ENCODE data around the gene FAT1.
"Not testable (repeated sequence)": the region's sequence is repeated elsewhere in the genome, so short reads cannot be mapped to it uniquely, and the experiment has no call there.

The FAT1 gene, protein sequence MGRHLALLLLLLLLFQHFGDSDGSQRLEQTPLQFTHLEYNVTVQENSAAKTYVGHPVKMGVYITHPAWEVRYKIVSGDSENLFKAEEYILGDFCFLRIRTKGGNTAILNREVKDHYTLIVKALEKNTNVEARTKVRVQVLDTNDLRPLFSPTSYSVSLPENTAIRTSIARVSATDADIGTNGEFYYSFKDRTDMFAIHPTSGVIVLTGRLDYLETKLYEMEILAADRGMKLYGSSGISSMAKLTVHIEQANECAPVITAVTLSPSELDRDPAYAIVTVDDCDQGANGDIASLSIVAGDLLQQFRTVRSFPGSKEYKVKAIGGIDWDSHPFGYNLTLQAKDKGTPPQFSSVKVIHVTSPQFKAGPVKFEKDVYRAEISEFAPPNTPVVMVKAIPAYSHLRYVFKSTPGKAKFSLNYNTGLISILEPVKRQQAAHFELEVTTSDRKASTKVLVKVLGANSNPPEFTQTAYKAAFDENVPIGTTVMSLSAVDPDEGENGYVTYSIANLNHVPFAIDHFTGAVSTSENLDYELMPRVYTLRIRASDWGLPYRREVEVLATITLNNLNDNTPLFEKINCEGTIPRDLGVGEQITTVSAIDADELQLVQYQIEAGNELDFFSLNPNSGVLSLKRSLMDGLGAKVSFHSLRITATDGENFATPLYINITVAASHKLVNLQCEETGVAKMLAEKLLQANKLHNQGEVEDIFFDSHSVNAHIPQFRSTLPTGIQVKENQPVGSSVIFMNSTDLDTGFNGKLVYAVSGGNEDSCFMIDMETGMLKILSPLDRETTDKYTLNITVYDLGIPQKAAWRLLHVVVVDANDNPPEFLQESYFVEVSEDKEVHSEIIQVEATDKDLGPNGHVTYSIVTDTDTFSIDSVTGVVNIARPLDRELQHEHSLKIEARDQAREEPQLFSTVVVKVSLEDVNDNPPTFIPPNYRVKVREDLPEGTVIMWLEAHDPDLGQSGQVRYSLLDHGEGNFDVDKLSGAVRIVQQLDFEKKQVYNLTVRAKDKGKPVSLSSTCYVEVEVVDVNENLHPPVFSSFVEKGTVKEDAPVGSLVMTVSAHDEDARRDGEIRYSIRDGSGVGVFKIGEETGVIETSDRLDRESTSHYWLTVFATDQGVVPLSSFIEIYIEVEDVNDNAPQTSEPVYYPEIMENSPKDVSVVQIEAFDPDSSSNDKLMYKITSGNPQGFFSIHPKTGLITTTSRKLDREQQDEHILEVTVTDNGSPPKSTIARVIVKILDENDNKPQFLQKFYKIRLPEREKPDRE (N-terminal part only)

DNA sequence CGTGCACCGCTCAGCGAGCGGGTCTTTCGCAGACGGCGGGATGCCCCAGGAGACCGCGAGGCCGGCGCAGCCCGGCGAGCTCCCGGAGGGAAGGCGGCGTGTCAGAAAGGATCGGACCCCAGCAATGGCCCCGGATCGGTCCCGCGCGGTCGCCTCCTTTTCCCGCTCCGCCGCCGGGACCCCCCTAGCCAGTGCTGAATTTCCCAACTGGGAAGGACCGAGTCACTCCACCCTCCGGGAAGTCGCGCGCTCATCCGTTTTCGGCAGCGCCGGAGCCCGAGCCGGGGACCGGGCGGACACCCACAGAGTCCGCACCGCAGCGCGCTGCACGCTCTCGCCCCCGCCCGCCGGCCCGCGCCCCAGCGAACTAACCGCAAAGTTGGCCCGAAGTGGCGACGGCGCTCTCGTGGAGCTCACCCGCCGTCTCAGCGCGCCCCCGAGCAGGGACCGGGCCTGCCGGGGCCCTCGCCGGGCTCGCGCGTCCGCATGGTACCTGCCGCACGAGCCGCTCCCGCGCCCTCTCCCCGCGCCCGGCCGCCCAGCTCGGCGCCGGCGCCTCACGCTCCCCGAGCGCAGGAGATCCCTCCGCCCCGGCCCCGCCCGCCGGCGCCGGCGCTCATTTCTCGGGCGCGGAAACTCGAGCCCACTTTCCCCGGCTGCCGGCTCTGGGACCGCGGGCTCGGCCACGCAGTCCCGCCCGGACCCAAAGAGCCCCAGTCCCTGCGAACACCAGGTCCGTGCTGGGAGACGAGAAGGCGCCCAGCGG lies at the start of gene FAT1:
Gene FAT1 (minus strand): TSS at position 565 of the 766 bp plus-strand sequence. CDS start 14,029 bp downstream, outside the sequence.
- DNase-seq (ENCODE audit: low spot score) = no peak

DNA sequence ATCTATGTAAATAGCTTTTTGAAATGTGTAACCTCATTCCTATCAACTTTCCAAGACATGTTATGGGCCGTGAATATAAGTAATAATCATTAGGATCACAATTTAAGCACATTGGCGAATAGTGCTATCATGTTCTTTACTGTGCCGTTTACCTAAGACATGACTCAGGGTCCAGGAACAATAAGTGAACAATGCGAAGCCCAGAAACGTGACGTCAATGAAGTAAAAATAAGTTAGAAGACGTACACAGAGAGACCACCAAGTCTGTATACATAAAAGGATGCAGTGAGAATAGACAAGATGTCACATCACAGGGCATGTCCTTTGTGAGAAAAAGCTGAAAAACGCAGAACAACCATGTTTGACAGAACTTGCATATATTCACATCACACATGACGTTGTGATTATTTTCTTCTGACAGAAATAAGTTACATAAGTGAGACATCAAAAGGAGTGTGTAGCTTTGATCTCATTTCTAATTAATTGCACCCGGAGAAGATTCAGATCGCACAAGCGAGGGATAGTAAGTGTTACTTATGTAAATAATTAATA lies 49.4 kb upstream of the FAT1 start:
- no peak for DNase-seq (ENCODE audit: low spot score)

GRCh38 chr4:186771624-186772023 lies 48.0 kb upstream of the FAT1 start:
- DNase-seq (ENCODE audit: low spot score) = no peak

DNA sequence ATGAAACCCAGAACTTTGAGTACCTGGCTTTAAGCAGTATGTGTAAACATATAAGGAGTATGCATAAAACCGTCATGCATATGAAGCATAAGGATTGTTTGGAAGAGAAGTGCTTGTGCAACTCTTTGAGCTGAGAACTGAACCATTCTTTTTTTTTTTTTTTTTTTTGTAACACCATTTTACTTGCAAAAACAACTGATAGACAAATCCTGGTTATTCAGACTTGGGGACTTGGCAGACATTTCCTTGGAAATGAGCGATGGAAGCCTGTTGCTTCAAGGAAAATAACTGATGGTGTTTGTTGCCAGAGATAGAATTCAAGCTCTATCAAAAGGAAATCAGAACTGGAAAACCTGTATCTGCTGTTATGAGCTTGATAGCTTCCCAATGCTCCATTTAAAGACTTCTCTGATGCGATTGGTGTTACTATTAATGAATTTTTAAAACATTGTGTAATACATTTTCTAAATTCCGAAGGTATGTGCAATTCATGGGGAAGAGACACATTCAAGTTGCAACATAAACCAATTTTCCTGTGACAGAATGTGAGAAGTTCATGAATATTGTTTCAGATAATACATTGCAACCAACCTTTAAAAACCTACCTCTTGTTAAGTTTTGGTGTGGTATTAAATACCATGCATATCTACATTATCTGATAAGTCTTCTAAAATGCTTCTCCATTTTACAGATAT lies 47.0 kb upstream of the FAT1 start:
- DNase-seq (ENCODE audit: low spot score) = no peak

DNA sequence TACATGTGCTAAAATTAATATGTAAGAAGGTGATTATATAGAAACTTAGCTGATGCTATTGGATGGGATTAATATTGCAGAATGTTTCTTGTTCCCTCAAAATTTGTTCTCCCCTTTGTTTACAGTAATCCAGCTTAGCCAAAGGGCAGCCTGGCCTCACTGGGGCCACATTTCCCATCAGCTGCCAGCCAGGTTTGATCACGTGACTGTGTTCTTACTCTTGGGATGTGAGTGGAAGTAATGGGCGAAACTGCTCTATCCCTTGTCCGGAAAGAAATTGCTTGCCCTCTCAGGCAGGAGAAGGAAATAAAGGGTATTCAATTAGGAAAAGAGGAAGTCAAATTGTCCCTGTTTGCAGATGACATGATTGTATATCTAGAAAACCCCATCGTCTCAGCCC lies 44.1 kb upstream of the FAT1 start:
- no peak for DNase-seq (ENCODE audit: low spot score)

DNA sequence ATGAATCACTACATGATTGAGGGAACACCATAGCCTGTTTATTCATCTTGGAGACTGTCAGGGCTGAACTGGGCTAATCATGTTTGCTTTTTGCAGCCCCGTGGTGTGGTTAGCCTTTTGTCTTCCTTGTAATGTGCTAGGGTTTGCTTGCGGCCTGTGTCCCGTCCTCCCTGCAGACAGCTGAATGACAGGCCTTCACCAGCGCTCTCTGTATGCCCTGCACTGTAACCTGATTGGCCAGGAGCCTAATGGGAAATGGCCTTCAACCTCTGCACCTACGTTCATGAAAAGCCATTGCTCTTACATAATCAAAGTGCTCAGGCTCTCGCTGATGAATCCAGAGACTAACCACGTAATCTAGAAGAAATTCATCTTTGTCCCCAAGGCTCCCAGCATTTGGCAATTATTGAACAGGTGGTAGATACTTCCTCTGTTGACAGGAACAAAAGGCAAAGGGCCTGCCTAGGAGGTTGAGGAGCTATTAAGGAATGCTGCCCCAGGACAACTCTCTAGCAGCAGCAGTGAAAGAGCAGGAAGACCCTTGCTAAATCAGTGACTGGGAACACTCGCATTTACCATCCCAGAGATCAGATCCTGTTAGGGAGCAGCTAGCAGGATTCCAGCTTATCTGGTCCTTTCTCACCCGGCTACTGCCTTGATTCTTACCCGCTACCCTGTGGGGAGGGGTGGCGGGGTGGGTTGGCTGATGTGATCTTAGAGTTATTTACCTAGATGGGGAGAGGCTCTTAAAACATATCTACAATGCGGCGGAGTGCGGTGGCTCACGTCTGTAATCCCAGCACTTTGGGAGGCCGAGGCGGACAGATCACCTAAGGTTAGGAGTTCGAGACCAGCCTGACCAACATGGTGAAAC lies 42.3 kb upstream of the FAT1 start:
- DNase-seq (ENCODE audit: low spot score) = no peak

DNA sequence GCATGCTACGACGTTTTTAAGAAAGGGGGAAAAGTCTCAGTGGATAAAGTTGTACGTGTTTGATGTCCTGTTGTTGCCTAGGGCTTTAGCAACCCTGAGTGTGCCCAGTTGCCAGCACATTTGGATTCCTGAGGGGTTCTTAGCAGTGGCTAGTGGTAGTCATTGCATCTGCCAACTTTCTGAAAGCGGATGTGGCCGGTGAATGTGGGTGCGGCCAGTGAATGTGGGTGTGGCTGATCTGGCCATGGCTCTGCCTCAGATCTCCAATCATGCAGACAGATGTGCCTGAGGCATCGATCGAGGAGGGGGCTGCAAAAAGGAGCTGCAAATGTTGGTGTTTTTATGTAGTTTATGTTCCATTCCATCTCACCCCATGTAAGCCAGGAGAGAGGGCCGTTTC lies 41.5 kb upstream of the FAT1 start:
- no peak for DNase-seq (ENCODE audit: low spot score)

GRCh38 chr4:186764457-186764856 lies 40.8 kb upstream of the FAT1 start:
- no peak for DNase-seq (ENCODE audit: low spot score)

DNA sequence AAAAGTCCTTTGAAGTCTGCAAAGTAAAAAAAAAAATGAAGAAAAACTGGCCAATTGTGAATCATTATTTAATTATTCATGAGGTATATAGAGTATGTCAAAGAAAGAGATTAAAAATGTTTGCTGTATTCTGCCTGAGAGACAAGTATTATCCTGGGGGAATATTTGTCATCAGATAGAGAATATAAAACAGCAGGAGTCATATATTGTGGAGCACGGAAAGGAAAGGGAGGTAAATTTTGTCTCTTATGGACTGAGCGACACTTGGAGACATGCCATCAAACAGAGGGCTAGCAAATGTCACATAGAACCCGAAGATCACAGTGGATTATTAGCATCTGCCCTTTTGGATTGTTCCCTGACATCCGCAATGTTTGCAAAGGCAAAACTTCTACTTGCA lies 39.2 kb upstream of the FAT1 start:
- no peak for DNase-seq (ENCODE audit: low spot score)

GRCh38 chr4:186762361-186762760 lies 38.7 kb upstream of the FAT1 start:
- DNase-seq (ENCODE audit: low spot score) = no peak

- not testable (repeated sequence) for DNase-seq (ENCODE audit: low spot score)
These were observed 38.3 kb upstream of the FAT1 start for GRCh38 chr4:186761956-186762355.

DNA sequence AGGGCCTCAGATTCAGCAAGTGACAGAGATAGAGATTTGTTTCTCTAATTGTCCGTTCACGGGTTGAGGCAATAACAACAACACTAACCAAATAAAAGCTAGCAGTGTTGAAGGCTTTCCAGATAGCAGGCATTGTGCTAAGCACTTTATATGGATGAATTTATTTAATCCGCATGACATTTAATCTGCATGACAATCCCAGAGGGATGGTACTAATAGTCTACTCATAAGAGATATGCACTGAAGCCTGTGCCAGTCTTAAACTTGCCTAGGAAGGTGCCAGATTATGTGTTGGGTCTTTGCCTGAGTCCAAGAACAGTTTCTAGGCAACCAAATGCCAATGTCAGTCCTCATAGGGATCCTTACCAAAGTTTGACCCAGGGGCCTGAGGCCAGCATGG lies 37.7 kb upstream of the FAT1 start:
- DNase-seq (ENCODE audit: low spot score) = no peak

GRCh38 chr4:186760576-186760975 lies 36.9 kb upstream of the FAT1 start:
- DNase-seq (ENCODE audit: low spot score) = no peak

DNA sequence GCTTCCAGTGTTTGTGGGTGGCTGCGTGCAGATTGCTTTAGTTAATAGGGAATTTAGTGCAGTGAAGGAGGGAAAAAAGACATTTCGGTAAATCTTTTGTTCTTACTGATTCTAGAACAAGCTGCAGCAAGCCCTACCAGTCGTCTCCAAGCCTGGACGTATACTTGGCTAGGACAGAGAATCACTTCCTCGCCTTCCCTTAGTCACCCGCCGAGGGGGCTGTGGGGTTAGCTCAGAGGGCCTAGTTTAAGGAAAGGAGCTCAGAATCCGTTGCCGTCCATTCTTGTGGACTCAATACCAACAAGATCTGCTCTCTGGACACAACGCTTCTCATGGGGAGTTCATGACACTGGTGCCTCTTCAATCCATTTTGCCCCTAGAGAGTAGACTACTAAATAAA lies 36.3 kb upstream of the FAT1 start:
- DNase-seq (ENCODE audit: low spot score) = no peak

GRCh38 chr4:186758929-186759682 lies 35.5 kb upstream of the FAT1 start:
- no peak for DNase-seq (ENCODE audit: low spot score)

DNA sequence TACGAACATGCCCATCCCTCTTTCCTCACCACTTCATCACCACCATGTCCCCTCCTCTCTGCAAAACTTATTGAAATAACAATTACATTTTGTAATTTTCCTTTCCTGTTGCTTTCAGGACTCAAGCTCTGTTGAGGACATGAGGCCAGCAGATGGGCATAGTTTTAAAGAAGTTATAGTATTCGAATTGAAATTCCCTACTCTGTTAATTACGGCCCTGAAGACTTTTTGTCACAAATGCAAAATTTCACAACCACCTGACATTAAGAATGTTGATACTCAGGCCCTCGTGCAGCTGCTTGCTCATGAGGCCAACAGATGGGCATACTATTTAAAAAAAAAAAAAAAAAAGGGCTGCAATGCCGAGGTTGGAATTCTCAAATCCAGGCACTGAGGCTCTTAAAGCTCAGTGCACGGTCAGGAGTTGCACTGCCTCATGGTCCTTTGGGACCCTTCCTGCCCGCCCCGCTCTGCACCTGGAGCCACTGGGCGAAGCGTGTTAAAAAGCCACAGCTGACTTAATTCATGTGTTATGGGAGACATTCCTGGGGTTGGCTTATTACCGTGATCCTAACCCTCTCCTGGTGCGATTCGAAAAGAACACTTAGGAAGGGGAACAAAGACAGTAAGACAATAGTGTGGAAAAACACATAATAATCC lies 34.2 kb upstream of the FAT1 start:
- DNase-seq (ENCODE audit: low spot score) = no peak

DNA sequence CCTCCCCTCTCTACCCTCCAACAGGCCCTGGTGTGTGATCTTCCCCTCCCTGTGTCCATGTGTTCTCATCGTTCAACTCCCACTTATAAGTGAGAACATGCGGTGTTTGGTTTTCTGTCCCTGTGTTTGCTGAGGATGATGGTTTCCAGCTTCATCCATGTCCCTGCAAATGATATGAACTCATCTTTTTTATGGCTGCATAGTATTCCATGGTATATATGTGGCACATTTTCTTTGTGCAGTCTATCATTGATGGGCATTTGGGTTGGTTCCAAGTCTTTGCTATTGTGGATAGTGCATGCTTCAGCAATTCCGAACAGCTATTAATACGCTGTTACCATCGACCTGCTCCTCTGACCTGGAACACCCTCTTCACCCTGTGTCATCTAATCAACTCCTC lies 32.9 kb upstream of the FAT1 start:
- DNase-seq (ENCODE audit: low spot score) = not testable (repeated sequence)
